Nephron progenitor cell (in vitro differentiated cells): ENCODE results near the gene TAX1BP1.

ENCODE experiments used
- DNase-seq: peaks from one replicate; pipeline ENCODE4 v3.0.0; 2021
- H3K27ac Mint-ChIP-seq: 2 replicates; pipeline ENCODE4 v1.8.0; 2021; ENCODE audit warnings: mild to moderate bottlenecking, moderate library complexity, mixed read lengths
- H3K27me3 Mint-ChIP-seq: 2 replicates; pipeline ENCODE4 v1.8.0; 2021; ENCODE audit warnings: mild to moderate bottlenecking, low read depth, mixed read lengths; ENCODE audit not compliant: poor library complexity
- H3K36me3 Mint-ChIP-seq: 2 replicates; pipeline ENCODE4 v1.8.0; 2021; ENCODE audit warnings: low read depth, mixed read lengths
- H3K4me1 Mint-ChIP-seq: 2 replicates; pipeline ENCODE4 v1.8.0; 2021; ENCODE audit warnings: mixed read lengths
- H3K4me3 Mint-ChIP-seq: 2 replicates; pipeline ENCODE4 v1.8.0; 2021; ENCODE audit warnings: mild to moderate bottlenecking, moderate library complexity, mixed read lengths
- H3K9me3 Mint-ChIP-seq: 2 replicates; pipeline ENCODE4 v1.8.0; 2021; ENCODE audit warnings: mild to moderate bottlenecking, moderate library complexity, mixed read lengths
- TF ChIP-seq, protein P1 (sequence below): fragments of 200-600 bp; sonication (generic); IDR thresholded peaks from 2 replicates; pipeline ENCODE4 v1.5.0; 2021; ENCODE audit warnings: antibody characterized with exemption

Gene TAX1BP1

DNA sequence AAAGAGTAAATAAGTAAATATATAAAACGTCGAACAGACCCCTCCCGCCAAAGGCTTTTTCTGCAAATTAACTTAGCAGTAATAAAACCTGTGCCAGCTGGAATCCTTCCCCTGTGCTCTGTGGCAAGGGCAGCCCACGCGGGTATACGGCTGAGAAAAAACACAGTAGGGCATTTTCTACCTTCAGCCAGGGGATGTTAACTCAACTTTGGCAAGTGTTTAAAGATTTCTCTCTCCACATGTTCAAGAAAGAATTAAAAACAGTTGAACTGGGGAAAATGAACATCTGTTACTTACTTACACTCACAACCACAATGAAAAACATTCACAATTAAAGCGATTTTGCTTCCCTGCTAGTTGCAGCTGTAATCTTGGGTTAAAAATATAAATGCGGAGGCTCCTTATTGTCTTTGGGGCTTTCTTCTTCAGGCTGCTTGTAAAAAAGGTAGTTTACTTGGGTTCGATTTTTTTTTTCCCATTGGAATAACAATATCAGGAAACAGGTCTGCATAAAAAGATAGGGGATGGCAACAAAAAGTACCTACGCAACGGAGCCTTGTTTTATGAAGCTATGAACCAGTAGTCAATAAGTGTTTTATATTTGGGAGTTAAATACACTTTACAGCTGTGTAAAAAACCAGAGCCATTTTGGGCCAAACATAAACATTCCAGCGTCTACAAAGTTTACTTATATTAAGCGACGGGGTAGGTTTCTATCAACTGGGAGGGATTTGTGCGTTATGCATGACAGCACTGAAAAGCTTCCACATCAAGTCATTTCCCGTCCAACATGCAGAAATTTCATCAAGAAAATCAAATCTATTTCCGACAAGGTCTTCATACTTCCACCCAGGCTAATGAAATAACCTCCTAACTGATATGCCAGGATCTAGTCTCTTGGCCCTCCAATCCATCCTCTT is 132.7 kb downstream of the TAX1BP1 start:
- TF ChIP-seq, protein P1, sequence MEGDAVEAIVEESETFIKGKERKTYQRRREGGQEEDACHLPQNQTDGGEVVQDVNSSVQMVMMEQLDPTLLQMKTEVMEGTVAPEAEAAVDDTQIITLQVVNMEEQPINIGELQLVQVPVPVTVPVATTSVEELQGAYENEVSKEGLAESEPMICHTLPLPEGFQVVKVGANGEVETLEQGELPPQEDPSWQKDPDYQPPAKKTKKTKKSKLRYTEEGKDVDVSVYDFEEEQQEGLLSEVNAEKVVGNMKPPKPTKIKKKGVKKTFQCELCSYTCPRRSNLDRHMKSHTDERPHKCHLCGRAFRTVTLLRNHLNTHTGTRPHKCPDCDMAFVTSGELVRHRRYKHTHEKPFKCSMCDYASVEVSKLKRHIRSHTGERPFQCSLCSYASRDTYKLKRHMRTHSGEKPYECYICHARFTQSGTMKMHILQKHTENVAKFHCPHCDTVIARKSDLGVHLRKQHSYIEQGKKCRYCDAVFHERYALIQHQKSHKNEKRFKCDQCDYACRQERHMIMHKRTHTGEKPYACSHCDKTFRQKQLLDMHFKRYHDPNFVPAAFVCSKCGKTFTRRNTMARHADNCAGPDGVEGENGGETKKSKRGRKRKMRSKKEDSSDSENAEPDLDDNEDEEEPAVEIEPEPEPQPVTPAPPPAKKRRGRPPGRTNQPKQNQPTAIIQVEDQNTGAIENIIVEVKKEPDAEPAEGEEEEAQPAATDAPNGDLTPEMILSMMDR: no peak
- H3K27ac Mint-ChIP-seq: peak overlapping the region; percentile 21
- H3K27me3 Mint-ChIP-seq: peaks cover 4% of the 10 kb centered on the region
- no peak for DNase-seq
- peaks cover 7% of the 10 kb centered on the region for H3K9me3 Mint-ChIP-seq
- H3K4me1 Mint-ChIP-seq: peaks cover 71% of the 10 kb centered on the region
- H3K4me3 Mint-ChIP-seq: no peak overlapping the region
- H3K36me3 Mint-ChIP-seq: no peaks in the 10 kb centered on the region

DNA sequence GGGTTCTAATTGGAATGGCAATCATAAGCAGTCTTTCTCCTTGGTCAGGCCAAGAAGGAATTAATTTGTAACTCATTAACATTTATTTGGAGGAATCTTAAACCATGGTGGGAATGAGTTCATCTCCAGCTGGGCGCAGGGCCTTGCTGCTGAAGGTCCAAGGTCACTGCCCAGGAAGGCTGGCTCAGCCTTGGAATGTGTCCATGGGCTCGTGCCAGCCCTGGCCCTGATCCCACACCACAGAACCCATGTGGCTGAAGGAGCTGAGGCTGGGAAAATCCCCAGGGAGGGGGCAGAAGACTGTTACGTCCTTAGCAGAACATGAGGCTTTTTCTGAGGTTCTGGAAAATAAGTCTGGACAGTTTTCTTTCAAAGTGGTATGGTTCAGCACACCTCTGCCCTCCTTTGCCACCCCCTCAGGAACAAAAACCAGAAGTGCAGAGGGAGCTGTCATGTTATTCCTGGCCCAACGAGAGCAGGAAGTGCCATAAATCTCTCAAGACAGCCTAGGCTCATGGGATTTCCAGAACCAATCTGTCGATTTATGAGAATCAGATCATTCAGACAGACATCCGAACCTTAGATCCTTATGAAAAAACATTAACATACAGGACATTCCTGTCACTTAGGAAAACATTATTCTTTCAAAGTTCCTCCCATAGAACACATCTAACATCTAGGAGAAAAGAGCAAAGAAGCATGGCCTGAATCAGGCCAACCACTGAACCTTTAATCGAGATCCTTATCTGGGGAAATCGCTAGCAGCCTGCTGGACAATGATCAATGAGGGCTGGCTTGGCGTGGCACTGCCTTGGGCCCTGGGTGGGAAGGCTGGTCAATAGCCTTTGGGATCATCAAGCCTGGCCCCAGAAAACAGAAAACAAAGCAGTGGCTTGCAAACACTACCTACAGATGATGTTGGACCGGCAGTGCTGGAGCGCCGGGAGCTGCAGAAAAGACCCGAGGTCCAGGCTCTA is 134.3 kb downstream of the TAX1BP1 start:
- no peak overlapping the region for H3K4me3 Mint-ChIP-seq
- H3K27ac Mint-ChIP-seq: no peak overlapping the region

DNA sequence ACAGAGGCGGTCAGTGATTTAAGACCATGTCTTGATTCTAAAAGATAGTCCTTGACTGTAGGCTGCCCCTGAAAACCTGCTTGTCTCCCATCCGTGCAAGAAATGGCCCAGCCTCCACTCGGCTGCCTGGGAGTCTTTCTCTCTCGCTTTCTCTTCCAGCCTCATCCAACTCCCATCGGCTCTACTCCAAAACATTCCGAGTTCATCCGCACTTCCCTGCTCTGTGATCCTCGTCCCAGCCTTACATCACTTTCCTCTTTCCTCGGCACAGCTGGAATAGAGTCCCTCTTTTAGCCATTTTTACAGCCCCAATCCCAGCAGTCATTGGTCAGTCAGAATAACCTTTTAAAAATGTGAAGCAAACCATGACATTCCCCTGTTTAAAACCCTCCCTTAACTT is 135.1 kb downstream of the TAX1BP1 start:
- Mint-ChIP-seq H3K4me3 (no peak overlapping the region), H3K36me3 (no peaks in the 10 kb centered on the region), H3K9me3 (peaks cover 7% of the 10 kb centered on the region)

More for the DNA sequence above, 134.3 kb downstream of the TAX1BP1 start:
- H3K27me3 Mint-ChIP-seq: peaks cover 4% of the 10 kb centered on the region
- TF ChIP-seq, protein P1: no peak
- no peaks in the 10 kb centered on the region for H3K36me3 Mint-ChIP-seq
- H3K9me3 Mint-ChIP-seq: peaks cover 7% of the 10 kb centered on the region
- H3K4me1 Mint-ChIP-seq: peaks cover 57% of the 10 kb centered on the region
- DNase-seq: no peak

DNA sequence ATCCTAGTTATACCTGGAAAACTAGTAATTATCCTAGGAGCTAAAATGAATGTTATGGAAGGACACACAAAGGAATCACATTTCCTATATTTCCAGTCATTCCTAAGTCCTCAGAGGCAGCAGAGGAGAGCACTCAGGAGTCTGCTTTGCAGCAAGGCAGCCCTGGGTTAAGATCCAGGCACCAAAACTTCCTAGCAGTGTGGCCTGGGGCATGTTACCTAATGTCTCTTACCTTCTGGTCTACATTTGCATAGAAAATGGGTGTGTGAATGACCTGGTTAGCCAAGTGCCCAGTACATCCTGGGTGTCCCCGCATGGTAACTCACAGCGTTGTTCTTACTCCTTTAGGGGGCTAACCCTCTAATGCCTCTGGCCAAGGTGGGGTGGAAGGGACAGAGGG is 135.9 kb downstream of the TAX1BP1 start:
- H3K4me3 Mint-ChIP-seq: no peak overlapping the region
- TF ChIP-seq, protein P1: no peak
- H3K9me3 Mint-ChIP-seq: peaks cover 7% of the 10 kb centered on the region
- H3K27ac Mint-ChIP-seq: no peak overlapping the region
- H3K4me1 Mint-ChIP-seq: peaks cover 48% of the 10 kb centered on the region
- H3K36me3 Mint-ChIP-seq: no peaks in the 10 kb centered on the region
- H3K27me3 Mint-ChIP-seq: peaks cover 4% of the 10 kb centered on the region
- no peak for DNase-seq

More for the DNA sequence above, 135.1 kb downstream of the TAX1BP1 start:
- Mint-ChIP-seq H3K4me1 (peaks cover 54% of the 10 kb centered on the region), H3K27ac (no peak overlapping the region), H3K27me3 (peaks cover 4% of the 10 kb centered on the region)
- DNase-seq: no peak
- TF ChIP-seq, protein P1: no peak

DNA sequence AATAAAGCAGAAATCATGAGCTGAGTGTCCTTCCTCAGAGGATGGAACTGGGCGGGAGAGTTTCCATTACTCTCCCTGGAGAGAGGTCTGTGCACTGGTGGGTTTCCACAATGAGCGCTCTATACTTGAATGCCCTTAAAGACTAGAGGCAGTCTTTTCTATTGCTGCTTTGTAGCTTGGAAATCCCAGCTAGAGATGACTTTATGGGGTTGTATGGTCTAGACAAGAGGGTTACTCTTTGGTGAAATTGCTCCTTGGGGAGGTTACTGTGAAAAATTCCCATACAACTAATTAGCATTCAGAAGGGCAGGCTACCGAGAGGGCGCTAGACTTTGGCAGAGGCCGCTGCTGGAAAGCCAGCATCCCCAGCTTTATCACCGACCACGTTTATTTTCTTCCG is 136.8 kb downstream of the TAX1BP1 start:
- TF ChIP-seq, protein P1: no peak
- peaks cover 7% of the 10 kb centered on the region for H3K9me3 Mint-ChIP-seq
- H3K4me1 Mint-ChIP-seq: peaks cover 39% of the 10 kb centered on the region
- no peak overlapping the region for H3K4me3 Mint-ChIP-seq
- no peaks in the 10 kb centered on the region for H3K36me3 Mint-ChIP-seq
- no peak overlapping the region for H3K27ac Mint-ChIP-seq
- H3K27me3 Mint-ChIP-seq: peaks cover 4% of the 10 kb centered on the region
- DNase-seq: no peak
